Activated CD8-positive, alpha-beta memory T cell treated with anti-CD3 and anti-CD28 coated beads, Interleukin-2, amount 10 ng/mL, durations not matched to agents 7 days and 5 days (primary cell): Measurements from ENCODE around the gene INPP5K. TPM values are rescaled to one million over a fixed set of nuclear protein-coding genes. Genes with fewer than 3 reads are reported as not detected.
"Not testable (repeated sequence)": the region's sequence is repeated elsewhere in the genome, so short reads cannot be mapped to it uniquely, and the experiment has no call there.

ENCODE experiments used
- ATAC-seq: fragments of 150-1000 bp; cut with Tn5 transposase; one replicate; pipeline ENCODE4 v1.10.0; 2021; ENCODE audit warnings: moderate library complexity
- CTCF ChIA-PET: fragments of 350-600 bp; sonication (Branson Sonifier 250); formaldehyde crosslinking; loops from one replicate; lab custom pipeline; 2021; ENCODE audit warnings: antibody characterized with exemption; lab: Charles Lee
- DNase-seq: peaks from one replicate; pipeline ENCODE4 v3.0.0-alpha.2; 2020
- H3K27ac Mint-ChIP-seq: one replicate; pipeline ENCODE4 v1.8.0; 2021; ENCODE audit warnings: mild to moderate bottlenecking, mixed read lengths
- H3K27me3 Mint-ChIP-seq: one replicate; pipeline ENCODE4 v1.8.0; 2021; ENCODE audit warnings: mixed read lengths
- H3K36me3 Mint-ChIP-seq: one replicate; pipeline ENCODE4 v1.8.0; 2021; ENCODE audit warnings: mild to moderate bottlenecking, mixed read lengths
- H3K4me1 Mint-ChIP-seq: one replicate; pipeline ENCODE4 v1.8.0; 2021; ENCODE audit warnings: mixed read lengths
- H3K4me3 Mint-ChIP-seq: one replicate; pipeline ENCODE4 v1.8.0; 2021; ENCODE audit warnings: mild to moderate bottlenecking, moderate library complexity, mixed read lengths
- H3K9me3 Mint-ChIP-seq: one replicate; pipeline ENCODE4 v1.8.0; 2022; ENCODE audit warnings: low read depth, mixed read lengths
- total RNA-seq, 2 experiments: library from RNA; stranded (reverse); gene quantifications; one replicate each; pipeline ENCODE4 v1.2.3, GENCODE V29; 2021

Gene INPP5K
- total RNA-seq, 2 experiments from 2014 or later = 40.6 to 43.4 TPM

DNA sequence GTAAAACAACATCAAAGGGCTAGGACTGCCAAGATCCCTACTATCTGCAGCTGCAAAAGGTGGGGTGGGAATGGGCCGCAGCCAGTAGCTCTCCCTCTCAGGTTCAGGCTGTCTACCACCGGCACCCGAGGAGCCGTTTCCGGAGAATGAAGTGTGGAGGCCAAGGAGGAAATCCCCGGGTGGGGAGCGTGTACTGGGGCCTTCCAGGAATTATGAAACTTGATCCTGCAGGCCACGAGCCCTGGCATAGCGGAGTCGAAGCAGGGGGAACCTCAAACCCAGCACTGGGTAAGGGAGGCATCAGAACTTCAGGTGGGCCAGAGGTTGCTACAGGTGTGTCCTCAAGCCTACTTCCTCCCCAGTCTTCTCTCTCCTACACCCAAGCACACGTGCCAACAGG is 5.1 kb downstream of the INPP5K start:
- Mint-ChIP-seq H3K27ac (no peak overlapping the region), H3K27me3 (no peaks in the 10 kb centered on the region), H3K4me1 (peaks cover 21% of the 10 kb centered on the region), H3K36me3 (peaks cover 5% of the 10 kb centered on the region), H3K9me3 (no peaks in the 10 kb centered on the region), H3K4me3 (no peak overlapping the region)
- ATAC-seq (no peak), DNase-seq (no peak)
- CTCF ChIA-PET = no interaction called here

DNA sequence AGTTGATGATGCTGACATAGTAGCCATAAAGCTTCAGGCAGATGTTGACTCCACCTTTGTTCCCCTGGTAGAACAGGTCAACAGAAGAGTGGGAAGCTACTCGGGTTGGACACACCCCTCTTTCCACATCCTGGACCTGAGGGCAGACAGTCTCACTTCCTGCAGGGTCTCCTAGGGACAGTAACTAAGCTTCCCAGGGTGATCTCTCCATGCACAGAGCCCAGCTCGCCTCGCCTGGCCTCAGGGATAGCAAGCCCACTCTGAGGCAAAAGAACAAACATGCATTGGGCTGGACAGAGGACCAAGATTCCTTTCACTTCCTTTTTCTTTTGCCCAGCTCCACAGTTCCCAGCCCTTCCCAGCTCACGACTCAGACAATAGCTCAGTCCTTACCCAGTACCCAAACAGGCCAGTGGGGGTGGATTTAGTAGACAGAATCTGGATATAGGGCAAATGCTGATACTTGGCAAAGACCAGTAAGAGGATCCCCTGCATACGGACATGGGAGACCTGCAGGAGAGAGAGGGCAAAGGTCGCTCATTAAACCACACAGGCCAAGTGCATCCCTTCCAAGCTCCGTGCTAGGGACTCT is 7.0 kb downstream of the INPP5K start:
- Mint-ChIP-seq H3K27ac (peak overlapping the region; percentile 53), H3K4me1 (peaks cover 10% of the 10 kb centered on the region), H3K9me3 (no peaks in the 10 kb centered on the region), H3K36me3 (peaks cover 5% of the 10 kb centered on the region), H3K4me3 (no peak overlapping the region), H3K27me3 (no peaks in the 10 kb centered on the region)
- DNase-seq (no peak), ATAC-seq (no peak)
- CTCF ChIA-PET = interaction anchor here (1.0 kb wide), 1 partner anchor 61 kb away, joined by 3 read pairs; no protein-coding TSS in a partner anchor

DNA sequence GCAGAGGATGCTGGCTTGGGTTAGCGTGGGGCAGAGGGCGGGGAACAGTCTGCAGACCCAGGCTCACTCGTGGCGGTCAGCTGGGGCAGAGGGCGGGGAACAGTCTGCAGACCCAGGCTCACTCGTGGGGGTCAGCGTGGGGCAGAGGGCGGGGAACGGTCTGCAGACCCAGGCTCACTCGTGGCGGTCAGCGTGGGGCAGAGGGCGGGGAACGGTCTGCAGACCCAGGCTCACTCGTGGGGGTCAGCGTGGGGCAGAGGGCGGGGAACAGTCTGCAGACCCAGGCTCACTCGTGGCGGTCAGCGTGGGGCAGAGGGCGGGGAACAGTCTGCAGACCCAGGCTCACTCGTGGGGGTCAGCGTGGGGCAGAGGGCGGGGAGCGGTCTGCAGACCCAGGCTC is 7.7 kb downstream of the INPP5K start:
- H3K27me3 Mint-ChIP-seq, H3K4me3 Mint-ChIP-seq, H3K9me3 Mint-ChIP-seq, H3K36me3 Mint-ChIP-seq, DNase-seq, H3K4me1 Mint-ChIP-seq, ATAC-seq, H3K27ac Mint-ChIP-seq: not testable (repeated sequence)
- CTCF ChIA-PET = interaction anchor here (1.0 kb wide), 1 partner anchor 60 kb away, joined by 3 read pairs; no protein-coding TSS in a partner anchor

DNA sequence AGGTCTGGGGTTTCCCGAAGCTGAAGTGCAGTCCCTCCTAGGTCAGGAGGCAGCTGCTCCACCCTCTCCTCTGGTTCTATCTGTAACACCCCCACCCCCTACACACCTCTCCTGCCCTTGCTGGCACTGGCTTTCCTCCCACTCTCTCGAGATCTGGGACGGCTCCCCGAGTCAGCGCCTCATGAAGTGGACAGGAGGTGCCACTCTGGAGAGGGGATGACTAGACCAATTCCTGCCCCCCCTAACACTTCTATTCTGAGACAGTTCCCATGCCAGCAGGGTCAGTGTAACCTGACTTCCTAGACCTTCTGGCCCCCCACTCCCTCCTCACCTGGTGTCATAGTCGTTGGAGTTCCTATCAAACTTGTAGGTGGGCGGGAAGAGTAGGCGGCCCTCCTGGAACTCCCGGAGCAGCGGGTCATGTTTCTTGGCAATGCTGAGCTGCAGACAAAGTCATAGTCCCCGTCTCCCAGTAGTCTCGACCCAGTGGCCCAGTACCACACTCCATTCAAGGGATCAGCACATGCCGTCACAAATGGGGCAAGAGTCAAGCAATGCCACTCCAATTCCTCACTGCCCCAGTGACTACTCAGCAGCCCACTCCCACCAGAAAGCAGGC is 9.7 kb downstream of the INPP5K start:
- Mint-ChIP-seq H3K4me1 (peaks cover 10% of the 10 kb centered on the region), H3K9me3 (no peaks in the 10 kb centered on the region), H3K27ac (no peak overlapping the region), H3K27me3 (no peaks in the 10 kb centered on the region), H3K4me3 (no peak overlapping the region), H3K36me3 (peaks cover 4% of the 10 kb centered on the region)
- CTCF ChIA-PET = no interaction called here
- DNase-seq (no peak), ATAC-seq (no peak)

- Mint-ChIP-seq H3K9me3 (no peaks in the 10 kb centered on the region), H3K4me1 (peaks cover 10% of the 10 kb centered on the region), H3K27ac (no peak overlapping the region), H3K36me3 (peaks cover 3% of the 10 kb centered on the region), H3K4me3 (no peak overlapping the region), H3K27me3 (no peaks in the 10 kb centered on the region)
- DNase-seq = no peak
- CTCF ChIA-PET = interaction anchor here (1.5 kb wide), 2 partner anchors 10 to 140 kb away, joined by 4 to 5 read pairs; no protein-coding TSS in a partner anchor
- no peak for ATAC-seq
Measured at GRCh38 chr17:1505586-1505985, 10.8 kb downstream of the INPP5K start.

DNA sequence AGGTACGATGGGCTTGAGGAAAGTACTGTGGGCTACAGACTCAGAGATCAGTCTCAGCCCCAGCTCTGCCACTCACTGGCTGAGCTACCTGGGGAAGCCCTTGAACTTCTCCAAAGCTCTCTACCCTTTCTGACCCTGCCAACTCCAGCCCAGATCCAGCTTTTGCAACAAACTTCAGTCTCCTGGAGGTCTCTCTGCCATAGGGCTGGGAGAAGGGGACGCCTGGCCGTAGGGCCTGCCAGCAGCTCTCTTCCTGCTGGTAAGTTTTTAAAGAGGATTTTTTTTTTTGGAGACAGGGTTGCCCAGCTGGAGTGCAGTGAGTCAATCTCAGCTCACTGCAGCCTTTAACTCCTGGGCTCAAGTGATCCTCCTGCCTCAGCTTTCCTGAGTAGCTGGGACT is 11.5 kb downstream of the INPP5K start:
- CTCF ChIA-PET = interaction anchor here (1.0 to 1.5 kb wide), 4 partner anchors 9 to 139 kb away, joined by 3 to 5 read pairs (median 4); partner anchors contain the start of gene INPP5K
- H3K4me1 Mint-ChIP-seq = peaks cover 9% of the 10 kb centered on the region
- no peak overlapping the region for H3K4me3 Mint-ChIP-seq

GRCh38 chr17:1503699-1504098 is 12.7 kb downstream of the INPP5K start:
- H3K36me3 Mint-ChIP-seq = no peaks in the 10 kb centered on the region
- H3K4me1 Mint-ChIP-seq = peaks cover 8% of the 10 kb centered on the region
- no peaks in the 10 kb centered on the region for H3K27me3 Mint-ChIP-seq
- H3K4me3 Mint-ChIP-seq = no peak overlapping the region
- DNase-seq (no peak), ATAC-seq (no peak)
- CTCF ChIA-PET = interaction anchor here (1.3 to 1.5 kb wide), 2 partner anchors 8 to 11 kb away, joined by 3 to 4 read pairs; partner anchors contain the start of gene MYO1C
- no peak overlapping the region for H3K27ac Mint-ChIP-seq
- no peaks in the 10 kb centered on the region for H3K9me3 Mint-ChIP-seq

More for the DNA sequence above, 11.5 kb downstream of the INPP5K start:
- Mint-ChIP-seq H3K27me3 (no peaks in the 10 kb centered on the region), H3K9me3 (no peaks in the 10 kb centered on the region), H3K36me3 (peaks cover 3% of the 10 kb centered on the region), H3K27ac (no peak overlapping the region)
- ATAC-seq (no peak), DNase-seq (no peak)

- no peaks in the 10 kb centered on the region for H3K9me3 Mint-ChIP-seq
- no peaks in the 10 kb centered on the region for H3K27me3 Mint-ChIP-seq
- CTCF ChIA-PET = interaction anchor here (2.5 kb wide), 1 partner anchor 17 kb away, joined by 14 read pairs; the partner anchor contains the start of gene INPP5K
- ATAC-seq (peak; percentile 46), DNase-seq (peak; percentile 49)
- no peaks in the 10 kb centered on the region for H3K36me3 Mint-ChIP-seq
- H3K4me3 Mint-ChIP-seq = no peak overlapping the region
- H3K4me1 Mint-ChIP-seq = peaks cover 9% of the 10 kb centered on the region
- H3K27ac Mint-ChIP-seq = no peak overlapping the region
Measured at GRCh38 chr17:1498869-1499268, 17.5 kb downstream of the INPP5K start.

DNA sequence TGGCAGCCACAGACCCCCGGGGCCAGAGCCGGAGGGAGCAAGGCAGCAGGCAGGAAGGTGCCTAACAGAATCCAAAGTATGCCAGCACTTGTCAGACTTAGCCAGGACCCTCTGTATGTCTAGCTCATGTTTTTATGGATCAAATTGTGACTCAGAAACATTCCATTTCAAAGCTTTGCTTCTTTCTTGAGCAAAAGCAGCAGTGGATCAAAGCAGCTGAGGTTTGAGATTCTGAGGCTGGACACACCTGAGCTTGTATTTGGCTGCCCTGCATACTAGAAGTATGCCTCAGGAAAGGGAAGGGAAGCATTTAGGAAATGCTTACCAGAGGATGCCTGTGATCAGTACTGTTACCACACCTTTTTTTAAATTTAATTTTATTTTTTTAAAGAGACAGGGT is 18.2 kb downstream of the INPP5K start:
- DNase-seq (no peak), ATAC-seq (no peak)
- Mint-ChIP-seq H3K36me3 (no peaks in the 10 kb centered on the region), H3K4me3 (no peak overlapping the region), H3K27ac (no peak overlapping the region), H3K27me3 (no peaks in the 10 kb centered on the region), H3K9me3 (no peaks in the 10 kb centered on the region), H3K4me1 (peaks cover 9% of the 10 kb centered on the region)
- CTCF ChIA-PET = no interaction called here

GRCh38 chr17:1497831-1498230 is 18.6 kb downstream of the INPP5K start:
- Mint-ChIP-seq H3K27ac (no peak overlapping the region), H3K4me3 (no peak overlapping the region), H3K9me3 (no peaks in the 10 kb centered on the region), H3K4me1 (peaks cover 9% of the 10 kb centered on the region), H3K36me3 (no peaks in the 10 kb centered on the region), H3K27me3 (no peaks in the 10 kb centered on the region)
- ATAC-seq (no peak), DNase-seq (no peak)
- CTCF ChIA-PET = no interaction called here

- H3K9me3 Mint-ChIP-seq = no peaks in the 10 kb centered on the region
- no peaks in the 10 kb centered on the region for H3K36me3 Mint-ChIP-seq
- no peak overlapping the region for H3K27ac Mint-ChIP-seq
- no peak overlapping the region for H3K4me3 Mint-ChIP-seq
- CTCF ChIA-PET = no interaction called here
- DNase-seq = no peak
- no peak for ATAC-seq
- H3K4me1 Mint-ChIP-seq = peaks cover 11% of the 10 kb centered on the region
- H3K27me3 Mint-ChIP-seq = peaks cover 4% of the 10 kb centered on the region
Measured at GRCh38 chr17:1496869-1497268, 19.5 kb downstream of the INPP5K start.

GRCh38 chr17:1495265-1495989 is 21.0 kb downstream of the INPP5K start:
- CTCF ChIA-PET = interaction anchor here (1.2 to 1.3 kb wide), 2 partner anchors 9 to 21 kb away, joined by 3 to 4 read pairs; partner anchors contain the start of gene INPP5K
- peaks cover under 1% of the 10 kb centered on the region for H3K36me3 Mint-ChIP-seq
- H3K9me3 Mint-ChIP-seq = no peaks in the 10 kb centered on the region
- ATAC-seq (no peak), DNase-seq (no peak)
- no peak overlapping the region for H3K4me3 Mint-ChIP-seq
- peaks cover 16% of the 10 kb centered on the region for H3K4me1 Mint-ChIP-seq
- peaks cover 4% of the 10 kb centered on the region for H3K27me3 Mint-ChIP-seq
- no peak overlapping the region for H3K27ac Mint-ChIP-seq

- CTCF ChIA-PET = interaction anchor here (1.2 to 1.3 kb wide), 2 partner anchors 10 to 21 kb away, joined by 3 to 4 read pairs; partner anchors contain the start of gene INPP5K
- H3K4me3 Mint-ChIP-seq = no peak overlapping the region
- no peak for DNase-seq
- peaks cover 19% of the 10 kb centered on the region for H3K4me1 Mint-ChIP-seq
- H3K27ac Mint-ChIP-seq = no peak overlapping the region
- H3K36me3 Mint-ChIP-seq = peaks cover 2% of the 10 kb centered on the region
- H3K9me3 Mint-ChIP-seq = no peaks in the 10 kb centered on the region
- peaks cover 4% of the 10 kb centered on the region for H3K27me3 Mint-ChIP-seq
- ATAC-seq = no peak
Measured at GRCh38 chr17:1494736-1495253, 21.6 kb downstream of the INPP5K start.
